GM12872 (cell line): ENCODE measurements around the gene PTGR2.

Source experiments
- TF ChIP-seq, protein P1 (sequence below): IDR thresholded peaks from 3 replicates; pipeline ENCODE4 v1.5.1; 2011; ENCODE audit warnings: low read depth, mild to moderate bottlenecking, low read length, moderate library complexity; ENCODE audit not compliant: insufficient read depth

The PTGR2 gene

DNA sequence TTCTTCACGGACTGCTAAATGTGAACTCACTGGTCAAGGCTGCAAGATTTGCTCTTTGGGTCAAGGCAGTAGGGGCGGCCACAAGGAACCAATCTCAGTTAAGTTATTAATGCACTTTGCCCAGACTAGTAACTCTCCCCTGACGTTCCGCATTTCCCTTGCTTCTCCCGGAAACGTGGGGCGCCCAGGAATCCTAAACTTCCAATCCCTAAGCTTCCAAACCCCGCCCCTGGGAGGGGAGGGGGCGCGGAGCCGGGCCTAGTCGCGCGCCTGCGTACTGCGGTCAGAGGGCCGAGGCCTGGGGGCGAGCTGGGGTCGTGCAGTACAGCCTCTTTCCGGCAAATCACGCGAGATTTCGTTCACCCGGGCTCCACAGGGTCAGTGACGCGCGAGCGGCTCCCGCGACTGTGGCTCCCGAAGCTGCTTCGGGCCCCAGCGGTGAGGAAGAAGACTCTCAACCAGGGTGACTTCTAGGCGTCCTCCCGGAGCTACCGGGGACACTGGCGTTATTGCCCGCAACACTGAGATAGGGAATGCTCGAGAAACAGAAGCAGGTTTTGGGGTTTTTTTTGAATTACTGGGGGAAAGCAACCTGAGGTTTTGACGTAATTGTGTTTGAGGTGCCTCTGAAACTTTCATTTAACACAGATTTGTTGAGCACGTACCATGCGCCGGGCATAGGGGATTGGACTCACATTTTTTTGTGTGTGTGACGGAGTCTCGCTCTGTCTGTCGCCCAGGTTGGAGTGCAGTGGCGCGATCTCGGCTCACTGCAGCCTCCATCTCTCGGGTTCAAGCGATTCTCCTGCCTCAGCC is at the start of gene PTGR2:
Gene PTGR2, plus strand, starts transcription at position 265 of the 816 bp plus-strand sequence. CDS start 7,032 bp downstream, outside the sequence.
- TF ChIP-seq, protein P1, sequence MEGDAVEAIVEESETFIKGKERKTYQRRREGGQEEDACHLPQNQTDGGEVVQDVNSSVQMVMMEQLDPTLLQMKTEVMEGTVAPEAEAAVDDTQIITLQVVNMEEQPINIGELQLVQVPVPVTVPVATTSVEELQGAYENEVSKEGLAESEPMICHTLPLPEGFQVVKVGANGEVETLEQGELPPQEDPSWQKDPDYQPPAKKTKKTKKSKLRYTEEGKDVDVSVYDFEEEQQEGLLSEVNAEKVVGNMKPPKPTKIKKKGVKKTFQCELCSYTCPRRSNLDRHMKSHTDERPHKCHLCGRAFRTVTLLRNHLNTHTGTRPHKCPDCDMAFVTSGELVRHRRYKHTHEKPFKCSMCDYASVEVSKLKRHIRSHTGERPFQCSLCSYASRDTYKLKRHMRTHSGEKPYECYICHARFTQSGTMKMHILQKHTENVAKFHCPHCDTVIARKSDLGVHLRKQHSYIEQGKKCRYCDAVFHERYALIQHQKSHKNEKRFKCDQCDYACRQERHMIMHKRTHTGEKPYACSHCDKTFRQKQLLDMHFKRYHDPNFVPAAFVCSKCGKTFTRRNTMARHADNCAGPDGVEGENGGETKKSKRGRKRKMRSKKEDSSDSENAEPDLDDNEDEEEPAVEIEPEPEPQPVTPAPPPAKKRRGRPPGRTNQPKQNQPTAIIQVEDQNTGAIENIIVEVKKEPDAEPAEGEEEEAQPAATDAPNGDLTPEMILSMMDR: peak; percentile 27; the same call in 1 of the 3 replicates

DNA sequence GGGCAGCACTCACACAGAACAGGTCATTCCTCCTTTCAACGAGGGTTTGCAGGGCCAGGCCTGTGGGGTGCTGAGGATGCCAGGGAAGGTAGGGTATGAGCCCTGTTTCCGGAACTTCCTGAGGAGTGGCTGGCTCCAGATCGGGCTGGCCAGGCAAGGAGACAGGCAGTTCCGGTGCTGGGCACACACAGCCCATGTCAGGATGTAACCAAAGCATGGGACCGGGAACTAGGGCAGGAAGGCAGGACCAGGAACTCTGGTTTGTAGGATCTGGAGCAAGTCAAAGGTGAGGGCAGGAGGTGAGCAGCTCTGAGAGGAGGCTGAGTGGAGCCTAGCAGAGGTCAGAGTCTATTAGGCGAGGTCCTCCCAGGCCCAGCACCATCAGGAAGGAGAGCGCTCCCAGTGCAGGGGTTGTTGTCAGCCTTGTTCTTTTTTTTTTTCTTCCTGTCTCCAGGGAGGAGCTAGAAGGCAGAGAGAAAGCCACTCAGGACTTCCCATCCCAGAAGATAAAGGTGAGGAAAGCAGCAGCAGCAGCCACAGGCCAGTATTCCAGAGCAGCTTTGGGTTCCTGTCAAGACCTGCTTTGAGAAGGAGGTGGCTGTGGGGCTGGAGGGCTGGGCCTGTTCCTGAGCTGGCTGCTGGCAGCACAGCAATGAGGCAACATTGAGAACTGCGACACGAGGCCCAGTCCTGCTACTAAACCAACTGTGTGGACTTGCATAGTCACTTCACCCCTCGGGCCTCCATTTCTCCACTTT is 49.0 kb upstream of the PTGR2 start:
- TF ChIP-seq, protein P1: no peak

DNA sequence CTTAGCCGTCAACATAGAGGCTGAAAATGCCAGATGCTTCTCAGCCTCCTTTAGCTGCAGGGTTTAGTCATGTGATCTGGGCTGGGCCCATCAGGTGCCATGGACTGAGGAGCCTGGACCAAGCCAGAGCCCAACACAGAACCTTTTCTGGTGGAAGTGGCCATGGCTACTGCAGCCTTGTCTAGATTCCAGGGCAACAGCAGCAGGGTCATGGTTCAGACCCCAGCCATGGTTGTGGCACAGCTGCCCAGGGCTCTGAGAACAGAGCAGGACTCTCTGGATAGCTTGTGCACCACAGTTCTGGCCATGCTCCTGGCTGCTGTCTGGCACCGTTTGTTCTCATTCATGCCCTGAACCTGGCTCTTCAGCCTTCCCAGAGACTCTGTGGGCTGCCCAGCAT is 47.0 kb upstream of the PTGR2 start:
- TF ChIP-seq, protein P1: no peak

DNA sequence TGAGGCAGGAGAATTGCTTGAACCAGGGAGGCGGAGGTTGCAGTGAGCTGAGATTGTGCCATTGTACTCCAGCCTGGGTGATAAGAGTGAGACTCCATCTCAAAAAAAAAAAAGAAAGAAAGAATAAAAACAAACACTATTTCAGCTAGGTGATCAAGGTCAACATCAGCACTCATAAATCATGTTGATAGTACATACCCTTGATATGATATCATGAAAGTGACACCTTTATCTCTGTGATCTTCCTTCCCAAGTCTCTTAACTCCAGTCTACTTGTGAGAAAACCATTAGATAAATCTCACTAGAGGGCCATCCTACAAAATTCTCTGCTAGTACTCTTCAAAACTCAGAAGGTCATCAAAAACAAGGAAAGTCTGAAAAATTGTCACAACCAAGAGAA is 44.2 kb upstream of the PTGR2 start:
- TF ChIP-seq, protein P1: no peak

DNA sequence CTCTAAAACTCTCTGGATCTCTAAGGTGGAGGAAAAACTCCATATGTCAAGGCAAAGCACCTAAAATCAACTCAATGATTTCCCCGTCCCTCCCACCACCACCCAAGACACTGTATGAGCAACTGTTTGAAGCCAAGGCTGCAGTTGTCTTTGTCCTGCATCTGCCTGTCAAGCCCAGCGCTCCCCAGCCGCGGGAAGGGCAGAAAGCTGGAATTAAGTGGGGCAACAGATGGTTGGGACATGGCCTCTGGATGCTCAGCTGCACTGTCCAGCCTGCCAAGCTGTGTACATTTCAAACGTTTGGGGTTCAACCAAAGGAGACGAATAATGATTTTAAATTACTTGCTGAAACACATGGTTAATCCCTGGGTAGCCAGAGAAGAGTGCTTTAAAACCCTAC is 42.2 kb upstream of the PTGR2 start:
- TF ChIP-seq, protein P1: no peak

DNA sequence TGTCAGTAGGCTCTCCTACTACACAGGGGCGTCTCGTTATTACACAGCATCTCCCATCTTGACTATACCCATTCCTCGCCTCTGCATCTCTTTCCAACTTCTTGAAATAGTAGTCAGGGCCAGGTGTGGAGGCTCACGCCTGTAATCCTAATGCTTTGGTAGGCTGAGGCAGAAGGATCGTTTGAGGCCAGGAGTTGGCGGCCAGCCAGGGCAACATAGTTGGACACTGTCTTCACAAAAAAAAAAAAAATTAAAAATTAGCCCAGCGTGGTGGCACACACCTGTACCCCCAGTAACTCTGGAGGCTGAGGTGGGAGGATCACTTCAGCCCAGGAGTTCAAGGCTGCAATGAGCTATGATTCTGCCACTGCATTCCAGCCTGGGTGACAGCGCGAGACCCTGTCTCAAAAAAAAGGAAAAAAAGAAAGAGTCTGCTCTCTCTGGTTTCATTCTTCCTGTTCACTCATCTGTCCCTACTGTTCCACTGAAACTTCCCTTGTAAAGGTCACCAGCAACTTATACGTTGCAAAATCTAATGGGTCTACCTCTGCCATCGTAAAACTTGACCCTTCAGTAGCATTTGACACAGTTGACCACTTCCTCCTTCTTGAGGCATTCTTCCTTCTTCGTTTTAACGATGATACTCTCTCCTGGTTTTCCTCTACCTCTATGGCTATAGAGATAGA is 41.0 kb upstream of the PTGR2 start:
- TF ChIP-seq, protein P1: no peak

DNA sequence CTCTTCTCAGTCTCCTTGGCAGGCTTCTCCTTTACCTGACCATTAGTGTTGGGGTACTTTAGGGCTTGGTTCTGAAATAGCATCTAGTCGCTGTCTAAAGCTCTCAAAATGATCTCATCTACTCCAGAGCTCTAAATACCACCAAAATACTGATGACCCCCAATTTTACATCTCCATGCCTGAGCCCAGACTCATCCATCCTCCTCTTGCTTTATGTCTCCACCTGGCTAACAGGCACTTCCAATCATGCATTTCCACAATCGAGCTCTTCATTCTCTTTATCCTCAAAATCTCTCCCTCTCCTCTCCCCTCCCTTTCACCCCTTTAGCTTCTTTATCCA is 40.5 kb upstream of the PTGR2 start:
- TF ChIP-seq, protein P1: no peak
